Measurements from ENCODE around the gene MACROD2.

MACROD2 gene

DNA sequence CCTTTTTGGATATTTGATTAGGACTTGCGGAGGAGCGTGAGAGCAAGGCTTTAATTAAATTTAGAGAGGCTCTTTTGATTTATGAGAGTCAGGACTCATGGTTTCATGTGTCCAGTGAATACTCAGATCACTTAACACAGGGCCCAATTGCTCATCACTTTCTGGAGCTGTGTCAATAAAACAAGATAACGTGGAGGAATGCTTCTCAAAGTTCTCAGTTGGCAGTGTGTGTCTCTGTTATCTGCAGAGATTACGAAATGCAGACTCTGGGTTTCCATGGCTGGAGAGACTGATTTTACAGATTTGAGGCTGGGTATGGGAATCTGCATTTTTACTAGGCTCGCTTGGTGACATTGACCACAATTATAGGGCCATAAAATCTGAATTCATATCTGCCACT lies 677.8 kb downstream of the MACROD2 start:
- ChIA-PET CTCF (no interaction called here), POLR2A (no interaction called here)
- TF ChIP-seq, protein P1, sequence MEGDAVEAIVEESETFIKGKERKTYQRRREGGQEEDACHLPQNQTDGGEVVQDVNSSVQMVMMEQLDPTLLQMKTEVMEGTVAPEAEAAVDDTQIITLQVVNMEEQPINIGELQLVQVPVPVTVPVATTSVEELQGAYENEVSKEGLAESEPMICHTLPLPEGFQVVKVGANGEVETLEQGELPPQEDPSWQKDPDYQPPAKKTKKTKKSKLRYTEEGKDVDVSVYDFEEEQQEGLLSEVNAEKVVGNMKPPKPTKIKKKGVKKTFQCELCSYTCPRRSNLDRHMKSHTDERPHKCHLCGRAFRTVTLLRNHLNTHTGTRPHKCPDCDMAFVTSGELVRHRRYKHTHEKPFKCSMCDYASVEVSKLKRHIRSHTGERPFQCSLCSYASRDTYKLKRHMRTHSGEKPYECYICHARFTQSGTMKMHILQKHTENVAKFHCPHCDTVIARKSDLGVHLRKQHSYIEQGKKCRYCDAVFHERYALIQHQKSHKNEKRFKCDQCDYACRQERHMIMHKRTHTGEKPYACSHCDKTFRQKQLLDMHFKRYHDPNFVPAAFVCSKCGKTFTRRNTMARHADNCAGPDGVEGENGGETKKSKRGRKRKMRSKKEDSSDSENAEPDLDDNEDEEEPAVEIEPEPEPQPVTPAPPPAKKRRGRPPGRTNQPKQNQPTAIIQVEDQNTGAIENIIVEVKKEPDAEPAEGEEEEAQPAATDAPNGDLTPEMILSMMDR (IDR thresholded peaks at IDR 0.05; ENCODE audit: control extremely low read depth, extremely low read depth, low read depth, missing control alignments) = no peak
- no peak for DNase-seq (ENCODE audit: extremely low spot score)

DNA sequence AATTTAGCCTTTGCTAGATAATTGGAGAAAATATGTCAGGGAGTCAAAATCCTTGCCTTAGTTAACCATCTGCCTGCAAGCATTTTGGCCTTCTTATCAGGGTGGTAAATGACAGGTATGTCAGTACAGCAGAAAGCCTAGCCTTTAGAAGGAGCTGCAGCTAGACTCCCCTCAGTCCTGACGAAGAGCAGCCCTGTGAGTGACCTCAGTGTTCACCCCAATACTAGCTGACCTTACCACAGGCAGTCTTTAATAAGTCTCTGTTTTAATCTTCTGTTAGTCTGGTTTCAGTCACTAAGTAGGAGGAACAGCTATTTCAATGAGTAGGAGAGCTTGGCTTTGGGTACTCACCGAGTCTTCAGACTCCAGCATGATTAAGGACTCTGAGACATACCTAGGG lies 682.1 kb downstream of the MACROD2 start:
- POLR2A ChIA-PET = no interaction called here
- CTCF ChIA-PET = interaction anchor here (1.0 to 2.4 kb wide), 4 partner anchors 9 to 21 kb away, joined by 3 to 10 read pairs (median 4); no protein-coding TSS in a partner anchor
- DNase-seq (ENCODE audit: extremely low spot score) = no peak
- TF ChIP-seq, protein P1 (IDR thresholded peaks at IDR 0.05; ENCODE audit: control extremely low read depth, extremely low read depth, low read depth, missing control alignments) = no peak

DNA sequence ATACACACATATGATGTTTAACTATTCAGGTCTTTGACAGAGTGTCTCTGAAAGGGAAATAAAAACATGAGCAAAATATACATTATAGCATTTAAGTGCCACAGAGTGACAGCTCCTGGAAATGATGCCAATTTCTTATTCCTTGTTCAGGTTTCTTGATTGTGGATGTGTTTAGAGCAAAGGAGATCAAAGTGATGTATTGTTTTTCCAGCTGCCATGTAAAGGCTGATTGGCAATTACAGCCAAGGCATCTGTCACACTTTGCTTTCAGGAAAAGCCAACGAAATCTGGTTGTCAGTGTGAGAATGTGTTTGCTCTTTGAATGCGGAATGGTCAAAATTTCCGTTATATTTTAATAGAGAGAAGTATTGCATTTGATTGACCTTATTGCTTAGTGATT lies 689.9 kb downstream of the MACROD2 start:
- POLR2A ChIA-PET = no interaction called here
- TF ChIP-seq, protein P1 (IDR thresholded peaks at IDR 0.05; ENCODE audit: control extremely low read depth, extremely low read depth, low read depth, missing control alignments) = no peak
- CTCF ChIA-PET = interaction anchor here (1.1 kb wide), 1 partner anchor 13 kb away, joined by 3 read pairs; no protein-coding TSS in a partner anchor
- DNase-seq (ENCODE audit: extremely low spot score) = no peak

DNA sequence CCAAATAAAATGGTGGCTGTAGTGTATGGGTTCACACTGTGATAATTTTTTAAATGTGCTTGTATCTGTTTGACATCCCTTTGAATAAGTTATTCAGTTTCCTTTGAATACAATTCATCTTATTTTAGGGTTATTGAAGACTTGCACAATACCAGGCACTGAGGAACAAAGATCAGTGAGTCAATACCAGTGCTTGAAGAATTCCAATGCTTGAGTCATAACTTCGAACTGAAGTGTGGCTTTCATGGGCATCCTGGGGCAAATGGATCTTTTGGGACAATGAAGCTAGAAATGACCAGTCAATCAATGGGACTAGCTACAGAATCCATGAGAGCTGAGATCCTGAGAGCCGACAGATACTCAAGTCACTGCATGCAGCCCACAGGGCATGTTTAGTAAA lies 692.0 kb downstream of the MACROD2 start:
- POLR2A ChIA-PET = no interaction called here
- TF ChIP-seq, protein P1 (IDR thresholded peaks at IDR 0.05; ENCODE audit: control extremely low read depth, extremely low read depth, low read depth, missing control alignments) = no peak
- CTCF ChIA-PET = interaction anchor here (0.9 kb wide), 1 partner anchor 10 kb away, joined by 3 read pairs; no protein-coding TSS in a partner anchor
- DNase-seq (ENCODE audit: extremely low spot score) = no peak

DNA sequence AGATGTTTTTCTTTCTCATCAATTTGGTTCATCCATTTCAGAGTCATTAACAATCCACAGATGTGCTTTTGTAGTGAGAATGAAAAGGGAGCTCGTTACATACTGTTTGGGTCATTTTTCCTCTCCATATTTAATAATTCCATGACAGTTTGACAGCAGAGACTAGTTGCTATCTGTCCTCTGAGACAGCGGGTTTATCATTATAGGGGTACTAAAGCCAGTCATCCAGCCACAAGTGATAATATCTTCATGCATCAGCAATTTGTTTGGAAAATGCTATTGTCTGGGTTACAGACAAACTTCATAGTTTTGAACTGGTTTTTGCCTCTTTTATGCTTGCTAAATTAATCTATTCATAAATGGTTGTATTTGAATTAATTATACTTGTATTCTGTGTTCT lies 692.7 kb downstream of the MACROD2 start:
- ChIA-PET POLR2A (no interaction called here), CTCF (interaction anchor here (0.9 kb wide), 1 partner anchor 11 kb away, joined by 3 read pairs; no protein-coding TSS in a partner anchor)
- DNase-seq (ENCODE audit: extremely low spot score) = no peak
- TF ChIP-seq, protein P1 (IDR thresholded peaks at IDR 0.05; ENCODE audit: control extremely low read depth, extremely low read depth, low read depth, missing control alignments) = no peak

DNA sequence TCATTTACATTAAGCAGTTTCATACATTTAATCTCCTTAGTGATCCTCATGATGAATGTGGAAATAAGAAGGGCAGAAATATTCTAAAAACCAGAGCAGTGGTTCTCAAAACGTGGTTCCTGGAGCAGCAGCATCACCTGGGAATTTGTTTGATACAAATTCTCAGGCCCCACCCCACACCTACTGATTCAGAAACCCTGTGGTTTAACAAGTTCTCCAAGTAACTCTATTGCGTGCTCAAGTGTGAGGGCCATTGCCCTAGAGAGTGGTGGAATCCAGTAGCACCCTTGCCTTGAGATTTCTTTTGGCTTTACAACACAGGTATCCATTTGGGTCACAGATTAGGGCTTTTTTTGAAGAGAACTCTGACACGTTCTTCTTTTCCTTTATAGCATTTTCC lies 696.7 kb downstream of the MACROD2 start:
- TF ChIP-seq, protein P1 (IDR thresholded peaks at IDR 0.05; ENCODE audit: control extremely low read depth, extremely low read depth, low read depth, missing control alignments) = no peak
- ChIA-PET POLR2A (no interaction called here), CTCF (no interaction called here)
- DNase-seq (ENCODE audit: extremely low spot score) = no peak

DNA sequence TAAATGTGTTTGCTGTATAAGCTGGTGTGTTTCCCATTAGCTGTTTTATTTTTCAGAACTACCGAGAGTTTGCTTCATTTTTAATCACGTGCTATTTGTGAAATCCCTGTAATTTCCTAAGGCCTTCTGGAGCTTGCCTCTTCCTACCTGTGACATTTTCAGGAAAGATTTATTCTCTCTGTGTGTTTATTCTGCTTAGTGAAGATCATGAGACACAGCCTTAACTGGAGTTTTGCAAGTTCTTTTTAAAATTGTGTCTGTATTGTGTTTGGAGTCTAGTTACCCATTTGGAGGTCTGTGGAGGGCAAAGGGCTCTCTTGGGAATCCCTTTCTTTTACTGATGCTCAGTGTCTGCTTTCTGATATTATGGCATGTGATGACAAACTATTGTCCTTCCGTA lies 701.2 kb downstream of the MACROD2 start:
- TF ChIP-seq, protein P1 (IDR thresholded peaks at IDR 0.05; ENCODE audit: control extremely low read depth, extremely low read depth, low read depth, missing control alignments) = no peak
- no peak for DNase-seq (ENCODE audit: extremely low spot score)
- ChIA-PET CTCF (interaction anchor here (1.8 kb wide), 1 partner anchor 14 kb away, joined by 3 read pairs; no protein-coding TSS in a partner anchor), POLR2A (no interaction called here)
